Transverse colon (tissue), 4 donors: ENCODE measurements around the gene FAM171A2. TPM values are rescaled to one million over a fixed set of nuclear protein-coding genes. Genes with fewer than 3 reads are reported as not detected.
"Not testable (repeated sequence)": the region's sequence is repeated elsewhere in the genome, so short reads cannot be mapped to it uniquely, and the experiment has no call there.

Experiments
- DNase-seq: peaks from one replicate; pipeline ENCODE4 v3.0.0-alpha.2; 2019
- H3K27ac ChIP-seq, 4 donors: fragments of 200-600 bp; sonication (generic); 2 replicates each; pipeline ENCODE4 v1.5.1; 2016 to 2018; ENCODE audit warnings: inconsistent platforms in 4 of 4
- H3K27me3 ChIP-seq: fragments of 200-600 bp; sonication (generic); 2 replicates; pipeline ENCODE4 v1.5.1; 2017; ENCODE audit warnings: inconsistent platforms
- H3K36me3 ChIP-seq, 4 donors: fragments of 200-600 bp; sonication (generic); 2 replicates each; pipeline ENCODE4 v1.5.1; 2017 to 2019; ENCODE audit warnings: inconsistent platforms in 4 of 4
- H3K4me1 ChIP-seq, 4 donors: fragments of 200-600 bp; sonication (generic); 2 replicates each; pipeline ENCODE4 v1.5.1; 2017 to 2020; ENCODE audit warnings: inconsistent platforms in 4 of 4
- H3K4me3 ChIP-seq, 4 donors: fragments of 200-600 bp; sonication (generic); 1 replicate in 1 of 4; 2 replicates in 3 of 4; pipeline versions ENCODE4 v1.5.1 to v1.6.1; 2017 to 2019; ENCODE audit warnings: inconsistent platforms in 4 of 4
- H3K9me3 ChIP-seq, 2 donors: fragments of 200-600 bp; sonication (generic); 2 replicates each; pipeline ENCODE4 v1.5.1; 2017 to 2019; ENCODE audit warnings: inconsistent platforms in 2 of 2
- EP300 ChIP-seq: sonication (generic); formaldehyde crosslinking; IDR thresholded peaks from one replicate; pipeline ENCODE4 v1.6.1; 2017; ENCODE audit warnings: antibody characterized with exemption, low read depth
- POLR2A ChIP-seq: fragments of 450-650 bp; IDR thresholded peaks from one replicate; pipeline ENCODE4 v1.6.1; 2016; ENCODE audit warnings: antibody characterized with exemption, mild to moderate bottlenecking, moderate library complexity
- POLR2AphosphoS5 ChIP-seq, 3 donors: sonication (generic); formaldehyde crosslinking; IDR thresholded peaks; one replicate each; pipeline ENCODE4 v1.6.1; 2016; ENCODE audit warnings: antibody characterized with exemption in 3 of 3
- whole genome bisulfite sequencing, 2 donors: methylation state at CpG; one replicate each; pipeline ENCODE4 v1.1.5; 2018; ENCODE audit warnings: low coverage in 1 of 2; 5-methylcytosine and 5-hydroxymethylcytosine counted together
- in situ Hi-C, 4 donors: fragments of 200-750 bp; cut with MboI; loops; one replicate each; pipeline versions ENCODE4 v1.15.0 to v1.15.1; 2017; ENCODE audit warnings: low sequenced_read_pairs in 3 of 4, low pct_ligation_motif_present in 1 of 4, low pct_unique_long_range_greater_than_20kb in 1 of 4
- intact Hi-C: fragments of 100-400 bp; cut with DNase I; formaldehyde crosslinking; loops from one replicate; pipeline ENCODE4 v1.15.1; 2023; ENCODE audit warnings: low total_unique reads
- total RNA-seq, 4 donors: library from RNA; depleted of rRNA; stranded (reverse); fragments of >200 nt; gene quantifications; one replicate each; pipeline ENCODE4 v1.1.0, GENCODE V29; 2016
- TF ChIP-seq, protein P1 (sequence below), 5 experiments: fragments of 200-600 bp in 3 of 5; fragments of 450-650 bp in 2 of 5; sonication (generic) in 3 of 5; IDR thresholded peaks; 1 replicate in 2 of 5; 2 replicates in 3 of 5; pipeline ENCODE4 v1.5.1; 2016 to 2017; ENCODE audit warnings: antibody characterized with exemption in 5 of 5, inconsistent platforms in 3 of 5, mild to moderate bottlenecking in 2 of 5, moderate library complexity in 1 of 5

Gene FAM171A2
- total RNA-seq, 4 donors from 2014 or later, result 0.14 to 7.9 (median 0.95) TPM; not detected in 1

GRCh38 chr17:44333371-44333770 is 30.3 kb downstream of the FAM171A2 start:
- in situ Hi-C loops (loop anchor here in 3 of 4 donors (5.0 kb wide), 3 partner anchors 116 to 131 kb away; partner anchors contain the start of gene UBTF (in 1 of the 3)), intact Hi-C loops (no loop called here)
- DNase-seq, result peak; percentile 59
- no peak overlapping the region for H3K27ac ChIP-seq
- H3K4me1 ChIP-seq, result peaks cover 0 to 14% (median 0%) of the 10 kb centered on the region in 4 donors
- WGBS, 2 donors, result 53% methylated on average over 5 of the region's 5 CpGs; no CpG with 5 or more reads in 1 of the 2 donors
- H3K36me3 ChIP-seq, result no peaks in the 10 kb centered on the region
- no peak for TF ChIP-seq POLR2AphosphoS5 (IDR thresholded peaks at IDR 0.05)
- no peak for TF ChIP-seq EP300
- no peak overlapping the region for H3K4me3 ChIP-seq
- peaks cover 5% of the 10 kb centered on the region for H3K27me3 ChIP-seq
- H3K9me3 ChIP-seq, result no peaks in the 10 kb centered on the region

- intact Hi-C loops, result loop anchor here (2.0 kb wide), 1 partner anchor 121 kb away; no protein-coding TSS in a partner anchor
- Histone ChIP-seq H3K4me3 (no peak overlapping the region), H3K36me3 (no peaks in the 10 kb centered on the region), H3K4me1 (peaks cover 0 to 19% (median 5%) of the 10 kb centered on the region in 4 donors), H3K9me3 (no peaks in the 10 kb centered on the region), H3K27ac (no peak overlapping the region), H3K27me3 (no peaks in the 10 kb centered on the region)
- TF ChIP-seq, protein P1, sequence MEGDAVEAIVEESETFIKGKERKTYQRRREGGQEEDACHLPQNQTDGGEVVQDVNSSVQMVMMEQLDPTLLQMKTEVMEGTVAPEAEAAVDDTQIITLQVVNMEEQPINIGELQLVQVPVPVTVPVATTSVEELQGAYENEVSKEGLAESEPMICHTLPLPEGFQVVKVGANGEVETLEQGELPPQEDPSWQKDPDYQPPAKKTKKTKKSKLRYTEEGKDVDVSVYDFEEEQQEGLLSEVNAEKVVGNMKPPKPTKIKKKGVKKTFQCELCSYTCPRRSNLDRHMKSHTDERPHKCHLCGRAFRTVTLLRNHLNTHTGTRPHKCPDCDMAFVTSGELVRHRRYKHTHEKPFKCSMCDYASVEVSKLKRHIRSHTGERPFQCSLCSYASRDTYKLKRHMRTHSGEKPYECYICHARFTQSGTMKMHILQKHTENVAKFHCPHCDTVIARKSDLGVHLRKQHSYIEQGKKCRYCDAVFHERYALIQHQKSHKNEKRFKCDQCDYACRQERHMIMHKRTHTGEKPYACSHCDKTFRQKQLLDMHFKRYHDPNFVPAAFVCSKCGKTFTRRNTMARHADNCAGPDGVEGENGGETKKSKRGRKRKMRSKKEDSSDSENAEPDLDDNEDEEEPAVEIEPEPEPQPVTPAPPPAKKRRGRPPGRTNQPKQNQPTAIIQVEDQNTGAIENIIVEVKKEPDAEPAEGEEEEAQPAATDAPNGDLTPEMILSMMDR (IDR thresholded peaks at IDR 0.05), result peak; percentile 75 to 89 (median 82)
- TF ChIP-seq EP300, result no peak
- in situ Hi-C loops, result loop anchor here in 3 of 4 donors (5.0 kb wide), 3 partner anchors 114 to 129 kb away; partner anchors contain the start of gene UBTF (in 1 of the 3)
- 3% methylated on average over 7 of the region's 7 CpGs; no CpG with 5 or more reads in 1 of the 2 donors for WGBS, 2 donors
- DNase-seq, result peak; percentile 83
Measured at GRCh38 chr17:44331249-44331760, 32.3 kb downstream of the FAM171A2 start.

DNA sequence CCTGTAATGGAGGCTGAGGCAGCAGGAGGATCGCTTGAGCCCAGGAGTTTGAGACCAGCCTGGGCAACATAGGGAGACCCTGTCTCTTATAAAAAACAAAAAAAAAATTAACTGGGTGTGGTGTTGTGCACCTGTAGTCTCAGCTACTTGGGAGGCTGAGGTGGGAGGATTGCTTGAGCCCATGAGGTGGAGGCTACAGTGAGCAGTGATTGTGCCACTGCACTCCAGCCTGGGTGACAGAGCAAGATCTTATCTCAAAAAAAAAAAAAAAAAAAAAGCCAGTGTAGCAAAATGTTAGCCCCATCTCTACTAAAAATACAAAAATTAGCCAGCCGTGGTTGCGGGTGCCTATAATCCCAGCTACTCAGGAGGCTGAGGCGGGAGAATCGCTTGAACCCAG is 33.4 kb downstream of the FAM171A2 start:
- H3K27ac ChIP-seq, H3K27me3 ChIP-seq, H3K4me3 ChIP-seq, H3K36me3 ChIP-seq, H3K9me3 ChIP-seq, DNase-seq: not testable (repeated sequence)
- in situ Hi-C loops, result loop anchor here in 3 of 4 donors (5.0 kb wide), 3 partner anchors 113 to 128 kb away; partner anchors contain the start of gene UBTF (in 1 of the 3)
- intact Hi-C loops, result loop anchor here (2.0 kb wide), 1 partner anchor 119 kb away; no protein-coding TSS in a partner anchor
- WGBS, 2 donors, result 86 to 90% methylated on average over 5 of the region's 5 CpGs
- H3K4me1 ChIP-seq, result peaks cover 0 to 27% (median 12%) of the 10 kb centered on the region in 4 donors

GRCh38 chr17:44329516-44329915 is 34.1 kb downstream of the FAM171A2 start:
- intact Hi-C loops, H3K9me3 ChIP-seq: not testable (repeated sequence)
- in situ Hi-C loops, result loop anchor here in 1 of 4 donors (10.0 kb wide), 1 partner anchor 115 kb away; the partner anchor contains the start of gene UBTF

DNA sequence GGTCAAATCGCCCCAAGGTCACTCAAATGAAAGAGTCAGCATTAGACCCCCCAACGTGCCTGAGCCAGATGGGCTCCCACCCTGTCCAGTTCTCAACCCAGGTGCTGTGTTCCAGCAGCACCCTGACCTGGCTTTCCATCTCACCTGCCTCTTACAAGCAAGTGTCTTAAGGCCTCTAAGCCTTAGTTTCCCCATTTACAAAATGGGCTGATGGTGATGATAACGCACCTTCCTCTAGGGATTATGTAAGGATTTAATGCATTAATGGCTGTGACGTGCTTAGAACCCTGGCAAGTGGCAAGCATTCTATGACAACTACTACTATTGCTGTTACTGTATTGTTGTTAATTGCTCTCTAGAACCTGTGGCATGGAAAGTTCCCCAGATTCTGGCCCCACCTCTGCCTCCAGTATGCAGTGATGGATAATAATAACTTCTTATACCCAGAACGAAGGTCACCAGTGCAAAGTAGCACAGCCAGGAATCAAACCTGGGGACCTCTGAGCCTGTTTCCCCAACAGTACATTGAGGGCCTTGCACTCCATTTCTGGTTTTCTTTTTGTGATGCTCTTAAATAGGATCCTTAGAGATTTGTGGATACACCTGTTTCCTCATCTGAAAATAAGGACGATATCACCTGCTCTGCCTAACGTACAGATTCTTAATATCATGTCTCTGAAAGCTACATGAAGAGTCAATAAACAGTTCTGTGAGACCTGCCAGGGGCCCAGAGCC is 35.8 kb downstream of the FAM171A2 start:
- Histone ChIP-seq H3K36me3 (no peaks in the 10 kb centered on the region), H3K27me3 (no peaks in the 10 kb centered on the region), H3K9me3 (no peaks in the 10 kb centered on the region), H3K4me3 (no peak overlapping the region), H3K4me1 (peaks cover 8 to 35% (median 25%) of the 10 kb centered on the region in 4 donors), H3K27ac (no peak overlapping the region)
- intact Hi-C loops (no loop called here), in situ Hi-C loops (loop anchor here in 1 of 4 donors (10.0 kb wide), 1 partner anchor 113 kb away; the partner anchor contains the start of gene UBTF)
- WGBS, 2 donors, result 67 to 82% methylated on average over 2 to 7 of the region's 7 CpGs
- no peak for TF ChIP-seq POLR2AphosphoS5 (IDR thresholded peaks at IDR 0.05)
- no peak for TF ChIP-seq POLR2A
- no peak for TF ChIP-seq EP300
- TF ChIP-seq, protein P1 (IDR thresholded peaks at IDR 0.05), result no peak
- no peak for DNase-seq

More at GRCh38 chr17:44329516-44329915, 34.1 kb downstream of the FAM171A2 start:
- H3K27me3 ChIP-seq, H3K27ac ChIP-seq, H3K4me3 ChIP-seq, DNase-seq, H3K36me3 ChIP-seq: not testable (repeated sequence)
- H3K4me1 ChIP-seq, result peaks cover 0 to 27% (median 12%) of the 10 kb centered on the region in 4 donors
- WGBS, 2 donors, result 88% methylated on average over 7 of the region's 7 CpGs; no CpG with 5 or more reads in 1 of the 2 donors
